Esophagus squamous epithelium (tissue), 4 donors: Measurements from ENCODE around the gene PPP1CC.

Experiments used
- CTCF ChIP-seq, 6 experiments: fragments of 450-650 bp in 4 of 6; fragments of 200-600 bp in 2 of 6; sonication (generic) in 2 of 6; IDR thresholded peaks; one replicate each; pipeline ENCODE4 v1.5.1; 2016 to 2019; ENCODE audit warnings: antibody characterized with exemption in 6 of 6, mild to moderate bottlenecking in 4 of 6, moderate library complexity in 4 of 6
- POLR2A ChIP-seq, 4 donors: fragments of 450-650 bp; IDR thresholded peaks; one replicate each; pipeline ENCODE4 v1.6.1; 2017; ENCODE audit warnings: antibody characterized with exemption in 4 of 4, mild to moderate bottlenecking in 4 of 4, moderate library complexity in 3 of 4

DNA sequence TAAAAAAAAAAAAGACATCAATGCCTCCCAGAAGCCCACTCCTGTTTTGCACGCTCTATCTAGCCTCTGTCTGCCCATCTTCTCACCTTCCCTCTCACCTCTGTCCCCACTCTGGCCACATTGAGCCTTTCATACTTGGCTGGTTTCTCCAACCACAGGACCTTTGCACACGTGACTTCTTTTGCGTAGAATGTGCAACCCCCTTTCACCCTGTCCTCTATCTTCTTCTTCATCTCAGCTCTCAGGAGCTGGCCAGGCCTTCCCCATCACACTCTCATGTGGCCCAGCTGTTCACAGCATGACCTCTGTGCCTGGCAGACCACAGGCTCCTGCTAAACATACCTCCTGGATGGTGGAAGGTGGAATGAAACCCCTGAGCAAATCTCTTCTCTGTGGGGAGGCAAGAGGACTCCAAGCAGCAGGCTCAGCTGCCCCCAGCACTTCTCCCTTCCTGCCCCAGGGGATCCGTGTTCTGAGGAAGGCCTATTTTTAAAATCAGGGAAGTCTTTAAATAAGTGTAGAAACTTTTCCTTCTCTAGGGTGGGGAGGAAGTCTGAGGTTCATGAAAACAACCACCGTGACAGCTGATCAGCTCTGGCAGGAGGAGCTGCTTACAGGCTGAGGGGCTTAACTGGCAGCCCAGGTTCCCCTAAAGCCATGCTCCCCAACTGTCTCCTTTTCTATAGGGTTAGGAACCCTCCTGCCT is 65.3 kb downstream of the PPP1CC start:
- no peak for TF ChIP-seq CTCF (IDR thresholded peaks at IDR 0.05)
- TF ChIP-seq POLR2A (IDR thresholded peaks at IDR 0.05) = no peak
